Calu3 (cell line): ENCODE data around the gene MYPN. TPM values are rescaled to one million over a fixed set of nuclear protein-coding genes. Genes with fewer than 3 reads are reported as not detected.

Experiments
- BruUV-seq: library from RNA; stranded (reverse); fragments of 400-500 nt; replicated peaks from 2 replicates; lab custom pipeline; 2021; lab: Mats Ljungman, UMichigan
- CTCF ChIA-PET: fragments of 300-600 bp; sonication (Branson Sonifier 250); formaldehyde crosslinking; loops from one replicate; lab custom pipeline; 2022; ENCODE audit warnings: antibody characterized with exemption; lab: Charles Lee
- DNase-seq: peaks from one replicate; pipeline ENCODE4 v3.0.0; 2022
- H3K27ac Mint-ChIP-seq: one replicate; pipeline ENCODE4 v1.8.0; 2022; ENCODE audit warnings: mixed read lengths; ENCODE audit not compliant: unreplicated experiment
- H3K27me3 Mint-ChIP-seq: one replicate; pipeline ENCODE4 v1.8.0; 2022; ENCODE audit warnings: mixed read lengths; ENCODE audit not compliant: unreplicated experiment
- H3K36me3 Mint-ChIP-seq: one replicate; pipeline ENCODE4 v1.8.0; 2022; ENCODE audit warnings: mild to moderate bottlenecking, moderate library complexity, mixed read lengths; ENCODE audit not compliant: insufficient read depth, unreplicated experiment
- H3K4me1 Mint-ChIP-seq: one replicate; pipeline ENCODE4 v1.8.0; 2022; ENCODE audit warnings: mild to moderate bottlenecking, low read depth, mixed read lengths; ENCODE audit not compliant: unreplicated experiment
- H3K4me3 Mint-ChIP-seq: one replicate; pipeline ENCODE4 v1.8.0; 2022; ENCODE audit warnings: mild to moderate bottlenecking, low read depth, moderate library complexity, mixed read lengths; ENCODE audit not compliant: unreplicated experiment
- H3K9me3 Mint-ChIP-seq: one replicate; pipeline ENCODE4 v1.8.0; 2022; ENCODE audit warnings: low read depth, mixed read lengths; ENCODE audit not compliant: unreplicated experiment
- intact Hi-C: fragments of 100-400 bp; cut with micrococcal nuclease; formaldehyde crosslinking; loops from one replicate; pipeline ENCODE4 v1.10.0; 2022; ENCODE audit not compliant: unreplicated experiment
- total RNA-seq: library from RNA; stranded (reverse); gene quantifications from 2 replicates; pipeline ENCODE4 v1.2.3, GENCODE V29; 2022
- TF ChIP-seq, protein P1 (sequence below): fragments of 200-600 bp; IDR thresholded peaks from one replicate; pipeline ENCODE4 v1.8.0; 2022; ENCODE audit warnings: antibody characterized with exemption; ENCODE audit not compliant: unreplicated experiment

MYPN gene
- total RNA-seq, 1 experiment from 2014 or later: 0.38 TPM

DNA sequence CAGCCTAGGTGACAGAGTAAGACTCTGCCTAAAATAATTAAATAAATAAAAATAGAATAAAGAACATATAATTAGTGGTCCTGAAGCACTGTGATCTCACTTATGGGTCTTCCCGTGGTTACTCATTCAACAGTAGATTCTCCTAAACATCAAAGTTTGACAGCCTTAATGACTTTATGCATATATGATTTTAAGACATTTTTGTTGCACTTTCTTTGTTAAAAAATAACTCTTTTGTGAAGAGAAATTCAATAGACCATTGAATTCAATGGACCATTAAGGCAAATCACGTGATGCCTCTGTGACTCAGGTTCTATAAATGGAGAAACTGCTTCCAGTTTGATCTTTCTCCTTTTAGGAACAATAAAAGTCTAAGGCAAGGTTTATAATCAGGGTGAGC is 63.0 kb downstream of the MYPN start:
- CTCF ChIA-PET: no interaction called here
- DNase-seq: no peak
- Mint-ChIP-seq H3K4me1 (no peaks in the 10 kb centered on the region), H3K4me3 (no peak overlapping the region), H3K27ac (no peak overlapping the region), H3K27me3 (no peaks in the 10 kb centered on the region), H3K9me3 (no peaks in the 10 kb centered on the region), H3K36me3 (no peaks in the 10 kb centered on the region)
- intact Hi-C loops: no loop called here
- BruUV-seq: no TSS peak
- TF ChIP-seq, protein P1, sequence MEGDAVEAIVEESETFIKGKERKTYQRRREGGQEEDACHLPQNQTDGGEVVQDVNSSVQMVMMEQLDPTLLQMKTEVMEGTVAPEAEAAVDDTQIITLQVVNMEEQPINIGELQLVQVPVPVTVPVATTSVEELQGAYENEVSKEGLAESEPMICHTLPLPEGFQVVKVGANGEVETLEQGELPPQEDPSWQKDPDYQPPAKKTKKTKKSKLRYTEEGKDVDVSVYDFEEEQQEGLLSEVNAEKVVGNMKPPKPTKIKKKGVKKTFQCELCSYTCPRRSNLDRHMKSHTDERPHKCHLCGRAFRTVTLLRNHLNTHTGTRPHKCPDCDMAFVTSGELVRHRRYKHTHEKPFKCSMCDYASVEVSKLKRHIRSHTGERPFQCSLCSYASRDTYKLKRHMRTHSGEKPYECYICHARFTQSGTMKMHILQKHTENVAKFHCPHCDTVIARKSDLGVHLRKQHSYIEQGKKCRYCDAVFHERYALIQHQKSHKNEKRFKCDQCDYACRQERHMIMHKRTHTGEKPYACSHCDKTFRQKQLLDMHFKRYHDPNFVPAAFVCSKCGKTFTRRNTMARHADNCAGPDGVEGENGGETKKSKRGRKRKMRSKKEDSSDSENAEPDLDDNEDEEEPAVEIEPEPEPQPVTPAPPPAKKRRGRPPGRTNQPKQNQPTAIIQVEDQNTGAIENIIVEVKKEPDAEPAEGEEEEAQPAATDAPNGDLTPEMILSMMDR: no peak

DNA sequence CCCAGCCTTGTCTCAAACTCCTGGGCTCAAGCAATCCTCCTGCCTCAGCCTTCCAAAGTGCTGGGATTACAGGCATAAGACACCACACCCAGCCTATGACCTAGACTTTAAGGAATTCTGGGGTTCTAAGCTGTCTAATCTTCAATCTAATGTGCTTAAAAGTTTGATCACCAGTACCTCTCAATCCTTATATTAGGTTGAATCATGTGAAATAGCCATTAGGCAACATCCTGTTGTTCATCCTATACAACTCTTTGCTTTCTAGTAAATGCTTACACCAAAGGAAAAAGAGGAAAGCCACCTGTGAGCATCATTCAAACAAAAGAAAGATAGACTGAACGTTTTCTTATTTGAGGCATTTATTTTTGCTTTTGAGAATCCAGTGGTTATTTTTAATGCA is 66.7 kb downstream of the MYPN start:
- Mint-ChIP-seq H3K4me3 (no peak overlapping the region), H3K36me3 (no peaks in the 10 kb centered on the region), H3K9me3 (no peaks in the 10 kb centered on the region), H3K27ac (no peak overlapping the region), H3K4me1 (no peaks in the 10 kb centered on the region), H3K27me3 (no peaks in the 10 kb centered on the region)
- TF ChIP-seq, protein P1: no peak
- CTCF ChIA-PET: interaction anchor here (0.5 to 1.1 kb wide), 4 partner anchors 13 to 375 kb away, joined by 3 read pairs; no protein-coding TSS in a partner anchor
- BruUV-seq: no TSS peak
- intact Hi-C loops: no loop called here
- no peak for DNase-seq

DNA sequence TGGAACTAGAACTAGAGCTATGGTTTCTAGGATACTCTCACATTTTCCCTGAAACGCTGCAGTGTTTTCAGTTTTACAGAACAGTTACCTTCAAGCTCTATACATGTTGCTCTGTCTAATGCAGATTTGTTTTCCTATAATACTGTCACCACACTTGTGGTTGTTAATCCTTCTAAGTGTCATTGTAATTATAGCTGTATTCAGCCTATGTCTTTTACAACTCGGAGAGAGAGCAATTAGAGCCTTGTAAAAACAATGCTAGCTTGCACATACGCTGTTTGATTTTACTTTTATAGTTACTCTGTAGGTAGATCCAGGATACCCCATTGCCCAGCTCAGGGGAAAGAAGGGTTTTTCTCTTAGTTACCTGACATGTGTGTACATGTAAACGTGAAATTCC is 67.5 kb downstream of the MYPN start:
- Mint-ChIP-seq H3K9me3 (no peaks in the 10 kb centered on the region), H3K4me3 (no peak overlapping the region), H3K4me1 (no peaks in the 10 kb centered on the region), H3K36me3 (no peaks in the 10 kb centered on the region), H3K27ac (no peak overlapping the region), H3K27me3 (no peaks in the 10 kb centered on the region)
- TF ChIP-seq, protein P1: no peak
- no TSS peak for BruUV-seq
- CTCF ChIA-PET: interaction anchor here (0.9 to 1.1 kb wide), 2 partner anchors 12 to 94 kb away, joined by 3 read pairs; no protein-coding TSS in a partner anchor
- intact Hi-C loops: no loop called here
- DNase-seq: no peak

DNA sequence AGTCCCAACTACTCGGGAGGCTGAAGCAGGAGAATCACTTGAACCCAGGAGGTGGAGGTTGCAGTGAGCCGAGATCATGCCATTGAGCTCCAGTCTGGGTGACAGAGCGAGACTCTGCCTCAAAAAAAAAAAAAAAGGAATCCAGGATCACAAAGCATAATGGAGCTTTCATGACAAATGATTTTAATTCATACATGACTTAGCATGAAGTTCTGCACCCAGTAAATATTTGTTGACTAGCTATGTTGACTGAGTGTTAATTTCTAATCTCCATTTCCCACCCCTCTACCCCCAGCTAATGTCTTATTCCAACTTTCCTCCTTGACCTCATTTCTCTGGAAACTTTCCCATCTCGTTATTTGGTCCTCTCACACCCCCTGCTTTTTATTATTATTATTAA is 69.3 kb downstream of the MYPN start:
- no peaks in the 10 kb centered on the region for H3K27me3 Mint-ChIP-seq
- BruUV-seq: no TSS peak
- intact Hi-C loops: no loop called here
- no peaks in the 10 kb centered on the region for H3K9me3 Mint-ChIP-seq
- TF ChIP-seq, protein P1: no peak
- no peak overlapping the region for H3K27ac Mint-ChIP-seq
- CTCF ChIA-PET: no interaction called here
- no peaks in the 10 kb centered on the region for H3K36me3 Mint-ChIP-seq
- no peaks in the 10 kb centered on the region for H3K4me1 Mint-ChIP-seq
- H3K4me3 Mint-ChIP-seq: no peak overlapping the region
- no peak for DNase-seq
